HG03039 (cell line): ENCODE results near the gene TTC27.

ENCODE experiments used
- ATAC-seq: cut with Tn5 transposase; IDR thresholded peaks from one replicate; pipeline ENCODE4 v1.9.1; 2021; ENCODE audit warnings: mild to moderate bottlenecking, moderate library complexity; ENCODE audit not compliant: unreplicated experiment

TTC27 gene

GRCh38 chr2:32666704-32667103 is 38.9 kb downstream of the TTC27 start:
- no peak for ATAC-seq

- no peak for ATAC-seq
Observed at GRCh38 chr2:32668254-32668653, 40.4 kb downstream of the TTC27 start.

GRCh38 chr2:32671885-32672533 is 44.2 kb downstream of the TTC27 start:
- ATAC-seq = no peak

GRCh38 chr2:32678825-32679224 is 51.0 kb downstream of the TTC27 start:
- ATAC-seq = no peak

- ATAC-seq = no peak
Observed at GRCh38 chr2:32680942-32681341, 53.1 kb downstream of the TTC27 start.

- ATAC-seq = no peak
Observed at GRCh38 chr2:32683520-32684086, 55.8 kb downstream of the TTC27 start.

GRCh38 chr2:32688541-32688940 is 60.7 kb downstream of the TTC27 start:
- ATAC-seq = peak; percentile 80

GRCh38 chr2:32691678-32692077 is 63.8 kb downstream of the TTC27 start:
- ATAC-seq = no peak

GRCh38 chr2:32696439-32696838 is 68.6 kb downstream of the TTC27 start:
- no peak for ATAC-seq

- ATAC-seq = no peak
Observed at GRCh38 chr2:32697156-32697555, 69.3 kb downstream of the TTC27 start.

GRCh38 chr2:32699151-32699550 is 71.3 kb downstream of the TTC27 start:
- no peak for ATAC-seq

- ATAC-seq = no peak
Observed at GRCh38 chr2:32701806-32702205, 74.0 kb downstream of the TTC27 start.

- no peak for ATAC-seq
Observed at GRCh38 chr2:32702303-32703064, 74.6 kb downstream of the TTC27 start.

- no peak for ATAC-seq
Observed at GRCh38 chr2:32706815-32707579, 79.1 kb downstream of the TTC27 start.

GRCh38 chr2:32711219-32711618 is 83.4 kb downstream of the TTC27 start:
- ATAC-seq = no peak

- ATAC-seq = no peak
Observed at GRCh38 chr2:32711908-32712501, 84.2 kb downstream of the TTC27 start.

GRCh38 chr2:32712870-32713269 is 85.0 kb downstream of the TTC27 start:
- ATAC-seq = no peak

GRCh38 chr2:32714521-32714920 is 86.7 kb downstream of the TTC27 start:
- no peak for ATAC-seq

- peak; percentile 85 for ATAC-seq
Observed at GRCh38 chr2:32715391-32715841, 87.6 kb downstream of the TTC27 start.

GRCh38 chr2:32715981-32716380 is 88.1 kb downstream of the TTC27 start:
- ATAC-seq = no peak

- no peak for ATAC-seq
Observed at GRCh38 chr2:32716598-32716997, 88.7 kb downstream of the TTC27 start.
